ENCODE measurements around the gene ZNF384. TPM values are rescaled to one million over a fixed set of nuclear protein-coding genes. Genes with fewer than 3 reads are reported as not detected.

ZNF384 gene
- total and polyA plus RNA-seq, 10 of the 15 experiments (the other 5 are each of a cell fraction or from before 2014, with no cell fraction given) = 0.46 to 81.5 (median 30.5) TPM

- Histone ChIP-seq H3K27ac (ENCODE audit: control insufficient read depth, insufficient read depth) (no peak overlapping the region), H3K36me3 (ENCODE audit: control insufficient read depth in 2 of 2, insufficient read depth in 2 of 2, low read length in 1 of 2) (peaks cover 26 to 27% of the 10 kb centered on the region in 2 experiments), H2AFZ (ENCODE audit: control insufficient read depth, low read depth, low read length) (no peak overlapping the region), H4K20me1 (ENCODE audit: control insufficient read depth, insufficient read depth) (no peaks in the 10 kb centered on the region), H3K4me2 (ENCODE audit: control insufficient read depth, insufficient read depth) (no peak overlapping the region), H3K4me3 (no peak overlapping the region), H3K4me1 (ENCODE audit: control insufficient read depth, insufficient read depth, low read length) (no peaks in the 10 kb centered on the region; the same call in 1 of the 2 replicates), H3K27me3 (replicated peaks in 1 of 2; ENCODE audit: control insufficient read depth in 2 of 2, insufficient read depth in 2 of 2, low read length in 1 of 2) (no peaks in the 10 kb centered on the region), H3K9me3 (replicated peaks; ENCODE audit: control insufficient read depth, insufficient read depth, low read length) (no peaks in the 10 kb centered on the region), H3K9ac (ENCODE audit: control insufficient read depth, insufficient read depth, low read length) (no peak overlapping the region), H3K79me2 (ENCODE audit: control insufficient read depth, insufficient read depth, low read length) (peaks cover 8% of the 10 kb centered on the region)
- BruUV-seq (replicated peaks) = no TSS peak
- ATAC-seq (no peak), FAIRE-seq (no peak), DNase-seq (ENCODE audit: low read depth, low spot score) (no peak)
- 100% methylated on average over 2 of the region's 2 CpGs for WGBS (ENCODE audit: insufficient coverage, insufficient replicate concordance, low lambda C conversion rate, missing lambda C conversion rate)
- in situ Hi-C loops (cut with MboI) (no loop called here), intact Hi-C loops (cut with micrococcal nuclease; ENCODE audit: unreplicated experiment) (no loop called here)
- RAD21 ChIA-PET (ENCODE audit: unreplicated experiment) = interaction anchor here (1.0 kb wide), 1 partner anchor 50 kb away, joined by 3 read pairs; no protein-coding TSS in a partner anchor
- SMC1A ChIA-PET (ENCODE audit: uncharacterized antibody, unreplicated experiment) = interaction anchor here (0.7 to 2.3 kb wide), 6 partner anchors 18 to 86 kb away, joined by 3 to 9 read pairs (median 3); partner anchors contain the start of genes LPAR5 and ZNF384
- CTCF ChIA-PET = interaction anchor here (2.5 to 2.9 kb wide), 2 partner anchors 18 to 19 kb away, joined by 9 to 24 read pairs; no protein-coding TSS in a partner anchor
- POLR2A ChIA-PET = interaction anchor here (0.7 kb wide), 4 partner anchors 16 to 167 kb away, joined by 3 to 6 read pairs (median 3); no protein-coding TSS in a partner anchor
- TF ChIP-seq ZNF687 (IDR thresholded peaks at IDR 0.05) (no peak), STAT3 (IDR thresholded peaks at IDR 0.05; ENCODE audit: low read depth, low read length) (no peak), NFXL1 (IDR thresholded peaks at IDR 0.05; ENCODE audit: borderline replicate concordance) (no peak), MLLT1 (IDR thresholded peaks at IDR 0.05) (no peak), MEF2B (IDR thresholded peaks at IDR 0.05; ENCODE audit: partially characterized antibody, poor library complexity, severe bottlenecking) (no peak), ZNF622 (IDR thresholded peaks at IDR 0.05) (no peak), ZNF592 (IDR thresholded peaks at IDR 0.05) (no peak), MXI1 (IDR thresholded peaks at IDR 0.05; ENCODE audit: low read depth, low read length) (no peak), KDM1A (IDR thresholded peaks at IDR 0.05; ENCODE audit: borderline replicate concordance) (no peak), ESRRA (IDR thresholded peaks at IDR 0.05; ENCODE audit: low read length) (no peak), JUNB (IDR thresholded peaks at IDR 0.05) (no peak), TCF3 (IDR thresholded peaks at IDR 0.05; ENCODE audit: borderline replicate concordance, insufficient read depth, low read depth, low read length) (no peak), SIN3A (IDR thresholded peaks at IDR 0.05; ENCODE audit: low read depth, low read length) (no peak), SUZ12 (IDR thresholded peaks at IDR 0.05; ENCODE audit: unreplicated experiment) (no peak), TAF1 (IDR thresholded peaks at IDR 0.05; ENCODE audit: borderline replicate concordance, low read depth, low read length) (no peak)
Observed at GRCh38 chr12:6666211-6666610, 23.0 kb downstream of the ZNF384 start.
